ENCODE measurements around the gene GFY. TPM values are rescaled to one million over a fixed set of nuclear protein-coding genes. Genes with fewer than 3 reads are reported as not detected.

The GFY gene
- total and polyA plus RNA-seq, 10 of the 15 experiments (the other 5 are each of a cell fraction or from before 2014, with no cell fraction given): 0.05 TPM; not detected in 9

DNA sequence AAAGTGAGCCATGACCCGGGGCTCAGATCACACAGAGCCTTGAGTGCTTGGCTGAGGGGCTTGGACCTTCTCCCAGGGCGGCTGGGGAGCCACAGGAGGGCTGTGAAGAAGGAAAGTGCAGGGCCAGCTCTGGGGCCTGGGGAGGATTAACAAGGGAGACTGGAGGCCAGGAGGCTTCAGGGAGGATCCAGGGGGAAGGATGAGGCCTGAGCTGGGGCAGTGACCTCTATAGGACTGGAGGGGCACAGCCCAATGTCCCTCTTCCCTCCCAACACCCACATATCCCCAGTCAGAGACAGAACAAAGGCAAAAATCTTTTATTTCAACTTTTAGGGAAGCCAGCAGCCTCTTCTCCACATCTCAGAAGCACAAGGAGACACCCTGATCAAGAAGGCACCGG is 20.8 kb downstream of the GFY start:
- WGBS (ENCODE audit: insufficient coverage, insufficient replicate concordance, low lambda C conversion rate, missing lambda C conversion rate): 93% methylated on average over 3 of the region's 3 CpGs
- no peak overlapping the region for H3K4me3 ChIP-seq
- peaks cover 2 to 7% of the 10 kb centered on the region in 2 experiments; a peak in 2 of 4 replicates for H3K27me3 ChIP-seq (replicated peaks in 1 of 2; ENCODE audit: control insufficient read depth in 2 of 2, insufficient read depth in 2 of 2, low read length in 1 of 2)
- no peak overlapping the region for H3K4me2 ChIP-seq (ENCODE audit: control insufficient read depth, insufficient read depth)
- no peaks in the 10 kb centered on the region; the same call in 1 of the 2 replicates for H4K20me1 ChIP-seq (ENCODE audit: control insufficient read depth, insufficient read depth)
- DNase-seq (ENCODE audit: low read depth, low spot score) (no peak), FAIRE-seq (no peak), ATAC-seq (no peak)
- CTCF ChIA-PET: interaction anchor here (0.6 to 4.9 kb wide), 5 partner anchors 24 to 186 kb away, joined by 3 to 47 read pairs (median 8); partner anchors contain the start of gene FLT3LG
- TF ChIP-seq, protein P1, sequence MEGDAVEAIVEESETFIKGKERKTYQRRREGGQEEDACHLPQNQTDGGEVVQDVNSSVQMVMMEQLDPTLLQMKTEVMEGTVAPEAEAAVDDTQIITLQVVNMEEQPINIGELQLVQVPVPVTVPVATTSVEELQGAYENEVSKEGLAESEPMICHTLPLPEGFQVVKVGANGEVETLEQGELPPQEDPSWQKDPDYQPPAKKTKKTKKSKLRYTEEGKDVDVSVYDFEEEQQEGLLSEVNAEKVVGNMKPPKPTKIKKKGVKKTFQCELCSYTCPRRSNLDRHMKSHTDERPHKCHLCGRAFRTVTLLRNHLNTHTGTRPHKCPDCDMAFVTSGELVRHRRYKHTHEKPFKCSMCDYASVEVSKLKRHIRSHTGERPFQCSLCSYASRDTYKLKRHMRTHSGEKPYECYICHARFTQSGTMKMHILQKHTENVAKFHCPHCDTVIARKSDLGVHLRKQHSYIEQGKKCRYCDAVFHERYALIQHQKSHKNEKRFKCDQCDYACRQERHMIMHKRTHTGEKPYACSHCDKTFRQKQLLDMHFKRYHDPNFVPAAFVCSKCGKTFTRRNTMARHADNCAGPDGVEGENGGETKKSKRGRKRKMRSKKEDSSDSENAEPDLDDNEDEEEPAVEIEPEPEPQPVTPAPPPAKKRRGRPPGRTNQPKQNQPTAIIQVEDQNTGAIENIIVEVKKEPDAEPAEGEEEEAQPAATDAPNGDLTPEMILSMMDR (IDR thresholded peaks at IDR 0.05 in 2 of 3, conservative IDR thresholded peaks at IDR 0.05 in 1 of 3; ENCODE audit: control insufficient read depth in 2 of 3, extremely low read depth in 1 of 3, insufficient read depth in 1 of 3, low read depth in 3 of 3, low read length in 3 of 3): peak in 1 of 3 experiments; percentile 6; a peak in 1 of 6 replicates
- TF ChIP-seq ESRRA (IDR thresholded peaks at IDR 0.05; ENCODE audit: low read length): no peak
- no peak overlapping the region for H3K27ac ChIP-seq (ENCODE audit: control insufficient read depth, insufficient read depth)
- POLR2A ChIA-PET: interaction anchor here (0.6 to 1.1 kb wide), 6 partner anchors 9 to 1389 kb away, joined by 3 to 8 read pairs (median 4); partner anchors contain the start of gene RRAS
- H3K36me3 ChIP-seq (ENCODE audit: control insufficient read depth in 2 of 2, insufficient read depth in 2 of 2, low read length in 1 of 2): peaks cover 2 to 6% of the 10 kb centered on the region in 2 experiments; a peak in 3 of 4 replicates
- H3K9ac ChIP-seq (ENCODE audit: control insufficient read depth, insufficient read depth, low read length): no peak overlapping the region
- intact Hi-C loops (cut with micrococcal nuclease; ENCODE audit: unreplicated experiment): no loop called here
- peaks cover 5% of the 10 kb centered on the region for H3K4me1 ChIP-seq (ENCODE audit: control insufficient read depth, insufficient read depth, low read length)
- RAD21 ChIA-PET (ENCODE audit: unreplicated experiment): interaction anchor here (1.0 kb wide), 1 partner anchor 24 kb away, joined by 3 read pairs; no protein-coding TSS in a partner anchor
- H3K79me2 ChIP-seq (ENCODE audit: control insufficient read depth, insufficient read depth, low read length): peaks cover 13% of the 10 kb centered on the region
- in situ Hi-C loops (cut with MboI): no loop called here
- no TSS peak for BruUV-seq (replicated peaks)
- H2AFZ ChIP-seq (ENCODE audit: control insufficient read depth, low read depth, low read length): no peak overlapping the region
- H3K9me3 ChIP-seq (replicated peaks; ENCODE audit: control insufficient read depth, insufficient read depth, low read length): no peaks in the 10 kb centered on the region
- SMC1A ChIA-PET (ENCODE audit: uncharacterized antibody, unreplicated experiment): interaction anchor here (0.7 to 3.4 kb wide), 3 partner anchors 14 to 72 kb away, joined by 3 to 11 read pairs (median 3); no protein-coding TSS in a partner anchor

All from GM12878 (cell line).